NCI-H1694 treated with DMSO at 0.1 percent for 48 hours (cell line): Measurements from ENCODE around the gene HDAC4.

Experiments
- DNase-seq: peaks from one replicate; lab custom pipeline; 2025; lab: John Stamatoyannopoulos, UW

Gene HDAC4

DNA sequence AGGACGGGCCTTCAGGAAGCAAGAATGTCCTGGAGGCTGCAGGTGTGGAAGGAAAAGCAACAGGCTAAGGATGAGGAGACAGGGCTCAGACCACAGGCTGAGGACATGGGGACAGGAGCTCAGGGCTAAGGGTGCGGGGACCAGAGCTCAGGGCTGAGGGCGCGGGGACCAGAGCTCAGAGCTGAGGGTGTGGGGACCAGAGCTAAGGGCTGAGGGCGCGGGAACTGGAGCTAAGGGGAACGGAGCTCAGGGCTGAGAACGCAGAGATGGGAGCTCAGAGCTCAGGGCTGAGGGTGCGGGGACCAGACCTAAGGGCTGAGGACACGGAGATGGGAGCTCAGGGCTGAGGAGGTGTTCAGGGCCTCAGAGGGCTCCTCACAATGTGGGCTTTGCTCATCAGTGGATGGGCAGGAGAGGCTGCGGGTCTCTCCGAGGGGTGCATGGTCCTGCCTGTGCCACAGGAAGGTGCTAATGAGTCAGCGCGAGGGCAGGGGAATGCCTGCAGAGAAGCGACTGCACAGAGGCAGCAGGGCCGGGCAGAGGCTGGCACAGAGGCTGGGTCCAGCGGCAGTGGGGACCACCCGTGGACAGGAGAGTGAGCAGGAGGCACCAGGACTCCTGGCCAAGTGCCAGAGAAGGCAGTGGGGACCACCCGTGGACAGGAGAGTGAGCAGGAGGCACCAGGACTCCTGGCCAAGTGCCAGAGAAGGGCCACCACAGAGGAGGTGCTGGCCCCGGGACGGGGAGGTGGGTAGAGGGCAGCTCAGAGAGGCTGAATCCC is 281.3 kb downstream of the HDAC4 start:
- no peak for DNase-seq

DNA sequence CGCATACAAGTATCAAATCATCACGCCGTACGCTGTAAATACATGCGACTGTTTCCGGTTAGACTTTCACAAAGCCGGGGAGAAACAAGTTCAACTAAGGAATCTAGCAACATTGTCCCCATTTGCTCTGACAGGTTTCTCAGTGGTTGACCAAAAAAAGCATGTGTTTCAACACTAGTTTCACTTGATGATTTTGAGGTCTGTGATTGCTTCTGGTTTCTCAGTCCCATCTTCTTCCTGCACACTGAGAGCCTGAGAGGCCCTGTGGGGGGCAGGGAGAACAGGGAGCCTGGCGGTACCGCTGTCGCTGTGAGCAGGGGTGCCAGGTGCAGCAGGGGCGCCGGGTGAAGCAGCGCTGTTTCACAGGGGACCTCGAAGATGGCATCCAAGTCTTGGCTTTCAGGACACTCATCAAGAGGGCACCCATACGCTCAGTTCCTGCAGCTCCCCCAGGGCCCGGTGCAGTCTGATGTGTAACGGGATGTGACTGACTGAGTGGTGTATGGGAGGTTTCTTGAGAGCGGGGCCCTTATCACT is 282.1 kb downstream of the HDAC4 start:
- no peak for DNase-seq

DNA sequence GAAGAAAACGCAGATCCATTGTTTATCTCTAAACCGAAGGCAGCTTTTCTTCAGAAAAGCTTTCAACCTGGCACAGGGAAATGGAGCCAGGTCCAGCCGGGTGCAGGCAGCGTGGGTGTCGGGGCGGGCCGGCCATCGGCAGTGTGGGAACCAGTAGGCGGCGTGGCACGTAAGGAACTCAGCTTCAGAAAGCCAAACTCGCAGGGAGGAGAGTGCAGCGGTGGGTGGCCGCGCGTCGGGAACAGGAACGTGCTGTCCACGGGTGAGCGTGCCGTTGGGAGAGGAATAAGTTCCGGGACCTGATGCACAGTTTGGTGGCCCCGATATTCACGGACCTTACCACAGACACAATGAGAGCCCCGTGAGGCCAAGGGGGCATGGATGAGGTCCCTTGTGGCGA is 282.6 kb downstream of the HDAC4 start:
- DNase-seq: no peak

DNA sequence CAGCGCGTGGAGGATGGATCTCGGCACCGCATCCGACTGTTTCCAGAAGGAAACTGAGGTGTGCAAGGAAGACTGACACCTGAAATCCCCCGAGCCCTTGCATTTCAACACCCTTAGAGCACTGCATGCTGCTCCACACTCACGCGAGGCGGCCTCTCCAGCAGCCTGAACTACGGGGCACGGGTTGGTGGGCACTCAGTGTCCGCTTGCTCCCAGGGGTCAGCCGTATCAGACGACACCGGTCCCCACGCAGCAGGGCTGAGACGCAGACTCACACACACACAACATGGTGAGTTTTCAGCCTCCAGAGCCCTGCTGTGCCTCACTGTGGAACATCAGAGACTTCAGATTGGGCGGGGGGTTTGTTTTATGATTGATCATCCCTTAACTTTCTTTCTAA is 283.0 kb downstream of the HDAC4 start:
- DNase-seq: no peak

DNA sequence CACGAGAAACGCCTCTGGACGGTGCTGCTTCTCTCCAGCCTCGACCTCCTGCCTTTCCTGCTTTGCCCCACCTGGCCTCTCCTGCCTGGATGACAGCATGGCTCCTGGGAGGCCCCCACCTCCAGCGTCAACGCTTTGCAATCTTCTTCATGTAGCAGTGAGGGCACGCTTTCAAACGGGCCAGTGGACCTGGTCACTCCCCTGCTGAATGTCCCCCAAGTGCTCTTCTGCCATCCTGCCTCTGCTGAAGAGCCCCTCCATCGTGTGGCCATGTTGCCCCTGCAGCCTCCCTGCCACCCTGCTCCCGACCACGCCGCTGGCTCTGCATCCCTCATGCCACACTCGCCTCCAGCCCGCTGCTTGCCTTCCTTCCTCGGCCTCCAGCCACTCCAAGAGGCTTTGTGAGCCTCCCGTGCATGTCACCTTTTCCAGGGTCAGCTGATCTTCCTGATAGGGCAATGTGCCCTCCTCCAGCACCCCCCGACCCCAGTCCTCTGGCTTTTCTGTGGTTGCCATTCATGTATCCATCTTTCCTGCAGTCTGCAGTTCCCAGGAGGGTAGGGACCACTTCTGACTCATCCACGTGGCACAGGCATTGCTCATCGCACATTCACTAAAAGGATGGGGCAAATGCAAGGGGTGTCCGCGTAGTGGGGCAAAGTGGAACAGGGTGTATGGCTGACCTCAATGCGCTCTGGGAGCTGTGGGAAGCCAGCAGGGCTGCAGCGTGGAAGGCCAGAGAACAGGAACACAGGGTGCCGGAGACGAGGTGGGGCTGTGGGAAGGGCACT is 284.2 kb downstream of the HDAC4 start:
- no peak for DNase-seq

DNA sequence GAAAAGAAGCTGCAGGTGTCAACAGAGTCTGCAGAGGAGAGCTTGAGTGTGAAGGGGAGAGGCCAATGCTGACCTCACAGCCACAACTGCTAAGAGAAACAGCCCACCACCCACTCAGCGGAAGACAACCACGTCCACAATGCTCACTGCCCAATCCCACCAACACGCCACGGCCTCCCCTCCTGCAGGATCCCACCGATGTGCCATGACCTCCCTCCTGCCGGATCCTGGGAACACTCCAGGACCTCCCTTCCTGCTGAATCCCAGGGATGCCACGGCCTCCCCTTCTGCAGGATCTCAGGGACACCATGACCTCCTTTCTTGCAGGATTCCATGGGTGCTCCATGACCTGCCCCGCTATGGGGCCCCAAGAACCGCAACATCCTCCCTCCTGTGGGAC is 285.2 kb downstream of the HDAC4 start:
- DNase-seq: no peak

DNA sequence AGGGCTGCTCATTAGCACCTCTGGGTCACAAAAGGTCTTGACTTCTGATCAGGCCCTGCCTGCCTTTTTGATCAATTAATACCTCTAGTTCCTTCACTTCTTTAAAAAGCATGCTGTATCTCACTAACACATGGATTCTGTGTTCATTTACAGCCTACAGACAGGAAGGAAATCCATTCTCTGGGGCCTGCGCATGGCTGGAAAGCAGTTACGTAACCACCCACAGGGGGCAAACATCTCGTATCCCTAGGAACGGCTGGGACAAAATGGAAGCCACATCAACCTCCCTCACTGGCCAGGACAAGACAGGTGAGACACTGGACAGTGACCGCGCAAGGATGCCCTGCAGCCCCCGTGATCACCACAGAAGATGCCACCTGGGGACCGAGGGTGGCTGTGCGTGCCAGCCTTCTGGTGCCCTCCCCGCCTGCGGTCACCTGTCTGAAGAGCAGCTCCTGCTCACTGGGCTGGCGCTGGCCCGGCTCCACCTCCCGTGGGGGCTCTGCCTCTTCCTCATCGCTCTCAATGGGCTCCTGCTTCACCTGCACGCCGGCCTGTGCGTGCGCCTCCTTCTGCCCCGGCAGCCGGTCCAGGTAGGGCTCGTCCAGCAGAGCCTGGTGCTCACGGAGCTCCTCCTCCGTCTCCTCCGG is 286.1 kb downstream of the HDAC4 start:
- DNase-seq: no peak

DNA sequence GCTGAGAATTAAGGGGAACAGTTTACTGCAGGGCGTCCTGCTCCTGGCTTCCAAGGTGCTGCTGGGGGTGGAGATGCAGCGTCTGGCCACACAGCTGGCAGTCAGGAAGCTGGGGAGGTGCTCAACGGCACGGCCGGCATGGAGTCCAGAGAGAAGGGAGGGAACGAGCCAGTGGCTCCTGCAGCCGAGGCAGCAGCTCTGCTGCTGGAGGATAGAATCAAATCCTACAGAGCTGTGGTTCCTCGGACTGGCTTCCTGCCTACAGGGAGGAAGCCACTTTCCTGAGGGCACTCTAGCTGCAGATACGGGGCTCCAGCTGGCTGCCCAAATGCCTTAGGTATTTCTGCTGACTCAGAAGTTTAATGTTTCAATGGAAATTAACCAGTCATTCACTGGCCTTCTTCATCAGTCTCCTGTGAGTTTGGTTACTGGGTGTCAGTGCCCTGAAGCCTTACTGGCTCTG is 286.7 kb downstream of the HDAC4 start:
- no peak for DNase-seq

DNA sequence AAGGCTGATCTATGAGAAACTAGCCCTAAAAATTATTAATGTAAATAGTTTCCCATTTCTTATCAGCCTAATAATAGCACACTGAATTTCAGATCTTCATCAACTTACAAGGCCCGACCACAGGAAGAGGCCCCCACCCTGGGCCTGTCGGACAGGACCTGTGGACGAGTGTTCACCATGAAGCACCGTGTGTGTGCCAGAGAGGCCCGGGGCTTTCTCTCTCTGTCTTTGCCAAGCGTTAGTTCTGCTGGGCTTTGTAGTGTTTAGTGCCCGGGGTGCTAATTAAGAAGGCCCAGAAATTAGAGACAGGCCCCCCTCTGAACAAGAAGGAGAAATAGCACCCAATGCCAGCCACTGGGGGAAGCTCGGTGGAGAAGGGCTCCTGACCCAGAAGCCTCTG is 287.2 kb downstream of the HDAC4 start:
- no peak for DNase-seq

DNA sequence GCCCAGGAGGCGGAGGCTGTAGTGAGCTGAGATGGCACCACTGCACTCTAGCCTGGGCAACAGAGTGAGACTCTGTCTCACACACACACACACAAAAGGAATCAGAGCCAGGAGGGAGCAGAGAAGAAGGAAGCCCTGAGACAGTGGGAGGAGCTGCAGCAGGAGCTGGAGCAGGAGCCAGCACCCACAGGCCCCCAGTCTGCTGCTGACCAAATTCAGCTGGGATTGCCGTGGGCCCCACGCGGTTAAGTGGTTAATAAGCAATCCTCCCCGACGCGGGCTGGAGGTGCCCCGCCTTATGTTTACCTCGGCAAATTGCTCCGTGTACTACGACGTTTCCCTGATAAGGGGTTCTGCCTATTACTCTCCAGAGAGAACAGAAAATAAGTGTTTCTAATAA is 287.6 kb downstream of the HDAC4 start:
- DNase-seq: no peak

DNA sequence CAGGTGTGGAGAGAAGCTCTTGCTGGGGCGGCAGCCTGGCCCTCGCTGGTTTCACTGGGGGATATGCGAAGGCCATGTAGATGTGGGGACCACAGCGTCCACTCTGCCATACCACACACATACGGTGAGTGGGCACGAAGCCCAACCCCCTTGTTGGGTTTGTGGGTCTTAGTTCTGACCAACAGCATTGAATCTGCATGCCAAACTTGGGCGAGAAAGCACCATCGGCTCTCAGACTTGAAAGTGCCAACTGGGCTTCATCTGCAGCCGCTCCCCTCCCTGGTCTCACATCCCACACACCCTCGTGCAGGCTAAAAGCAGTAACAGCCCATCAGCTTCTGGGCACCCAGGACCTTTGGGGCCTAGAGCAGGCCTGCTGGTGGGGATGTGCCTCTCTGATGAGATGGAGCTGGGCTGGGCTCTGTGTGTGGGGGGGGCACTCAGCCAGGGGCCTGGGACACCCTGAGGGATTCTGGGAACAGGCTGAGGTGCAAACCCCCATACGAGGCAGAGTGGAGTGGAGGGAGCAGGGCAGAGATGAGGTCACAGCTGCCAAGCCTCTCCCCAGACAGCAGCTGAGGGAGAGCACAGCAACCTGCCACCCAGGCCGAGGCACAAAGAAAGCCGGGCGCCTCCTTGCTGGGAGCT is 288.6 kb downstream of the HDAC4 start:
- DNase-seq: no peak

DNA sequence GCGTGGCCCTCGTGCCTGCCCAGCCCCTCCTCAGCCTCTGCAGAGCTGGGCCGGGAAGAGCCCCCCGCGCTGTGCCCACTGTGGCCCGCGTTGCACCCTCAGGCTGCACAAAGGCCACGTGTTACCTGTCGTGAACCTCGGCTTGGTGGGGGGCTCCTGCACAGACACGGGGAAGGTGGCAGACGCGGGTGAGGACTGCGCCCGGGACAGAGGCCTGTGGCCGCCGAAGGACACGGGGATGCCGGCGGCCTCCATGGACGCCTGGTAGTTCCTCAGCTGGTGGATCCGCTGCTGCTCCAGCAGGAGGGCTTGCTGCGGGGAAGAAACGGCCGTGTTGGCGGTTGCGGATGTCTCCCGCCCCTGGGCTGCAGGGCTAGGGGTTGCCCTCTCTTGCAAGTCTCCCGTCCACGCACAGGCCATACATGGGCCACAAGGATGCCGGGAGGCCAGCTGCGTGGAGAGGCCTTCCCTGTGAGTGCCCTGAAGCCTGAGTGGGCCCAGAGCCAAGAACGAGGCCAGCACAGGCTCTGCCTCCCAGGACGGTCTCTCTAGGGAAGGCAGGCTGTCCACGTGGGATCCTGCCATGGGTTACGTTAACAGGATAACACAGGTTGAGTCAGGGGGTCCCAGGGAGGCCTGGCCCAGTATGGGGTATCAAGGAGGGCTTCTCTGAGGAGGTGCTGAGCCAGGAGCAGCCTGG is 289.3 kb downstream of the HDAC4 start:
- no peak for DNase-seq

DNA sequence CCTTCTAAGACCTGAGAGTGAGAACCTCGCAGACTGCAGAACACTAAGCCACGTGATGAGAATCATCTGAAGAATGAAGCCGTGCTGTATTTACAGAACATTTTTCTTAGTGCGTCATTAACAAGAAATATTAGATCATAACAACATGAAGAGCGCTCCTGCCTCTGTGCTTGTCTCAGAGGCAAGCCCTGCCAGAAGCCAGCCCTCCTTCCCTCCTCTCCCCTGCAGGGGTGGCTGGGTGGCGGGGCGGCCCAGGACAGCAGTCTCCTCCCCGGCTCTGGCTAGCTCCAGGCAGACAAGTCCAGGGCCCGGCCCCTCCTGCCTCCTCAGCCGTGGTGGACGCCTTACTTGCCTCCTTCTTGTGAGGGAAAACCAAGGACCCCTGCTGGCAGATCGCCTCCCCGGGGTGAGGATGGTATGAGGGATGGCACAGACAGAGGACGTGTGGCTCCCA is 290.2 kb downstream of the HDAC4 start:
- DNase-seq: no peak

DNA sequence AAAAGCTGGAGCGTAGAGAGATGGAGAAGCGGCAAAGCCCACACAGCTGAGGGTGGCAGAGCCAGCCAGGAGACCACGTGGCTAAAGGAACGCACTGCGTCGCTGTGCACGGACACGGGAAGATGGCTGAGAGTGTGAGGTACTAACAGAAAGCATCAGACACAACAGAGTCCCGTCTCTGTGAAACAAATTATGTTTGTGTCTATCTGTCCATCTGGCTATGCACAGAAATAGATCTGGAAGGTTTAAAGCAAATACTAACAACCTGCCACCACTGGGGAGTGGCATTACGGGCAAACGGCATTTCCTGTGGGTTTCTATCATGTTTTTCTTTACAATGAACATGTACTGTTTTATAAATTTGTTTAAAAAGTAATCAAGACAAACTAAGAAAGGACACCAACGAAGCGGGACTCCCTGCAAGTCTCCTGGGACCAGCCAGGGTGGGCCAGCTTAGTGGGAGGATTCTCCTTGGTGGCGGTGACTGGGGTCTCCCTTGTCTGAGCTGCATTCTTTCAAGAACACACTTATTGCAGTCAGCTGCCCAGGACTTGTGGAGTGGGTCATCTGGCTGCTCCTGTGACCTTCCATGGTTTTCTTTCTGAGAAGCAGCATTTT is 290.8 kb downstream of the HDAC4 start:
- peak; percentile 22 for DNase-seq

DNA sequence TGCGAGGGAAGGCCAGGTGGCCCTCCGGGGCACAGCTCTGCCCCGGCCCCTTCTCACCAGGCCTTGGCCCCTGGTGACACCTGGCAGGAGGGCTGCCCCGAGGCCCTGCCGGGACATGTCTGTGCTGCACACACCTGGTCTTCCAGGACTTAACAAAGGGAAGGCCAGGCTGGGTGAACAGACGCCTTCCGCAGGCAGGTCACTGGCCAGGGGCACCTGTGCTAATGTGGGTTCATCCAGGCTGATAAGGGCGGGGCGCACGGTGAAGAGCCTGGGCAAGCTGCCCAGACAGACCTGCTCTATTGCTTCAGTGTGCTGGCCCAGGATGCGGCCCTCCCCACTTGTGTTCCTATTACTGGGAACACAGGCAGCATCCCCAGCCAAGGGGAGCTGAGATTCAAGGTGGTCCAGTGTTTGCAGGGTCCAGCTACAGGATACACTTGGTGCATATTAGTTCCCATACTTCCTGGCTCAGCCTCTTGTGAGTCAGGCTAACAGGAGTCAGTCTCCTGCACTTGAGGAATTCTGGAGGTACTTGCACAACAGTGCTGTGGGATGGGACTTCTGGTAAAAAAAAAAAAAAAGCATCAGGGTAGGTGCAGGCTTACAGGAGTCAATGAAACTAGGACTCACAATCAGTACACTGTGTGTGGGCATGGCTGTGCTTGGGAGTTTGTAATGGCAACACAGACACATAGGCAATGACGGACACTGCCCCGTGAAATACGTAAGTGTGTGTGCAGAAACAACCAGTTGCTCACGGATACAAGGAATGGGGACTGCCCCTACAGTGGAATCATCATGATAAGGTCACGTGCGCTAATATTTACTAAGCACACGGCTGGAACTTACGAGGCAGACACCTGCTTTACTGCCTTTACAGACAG is 291.5 kb downstream of the HDAC4 start:
- no peak for DNase-seq

DNA sequence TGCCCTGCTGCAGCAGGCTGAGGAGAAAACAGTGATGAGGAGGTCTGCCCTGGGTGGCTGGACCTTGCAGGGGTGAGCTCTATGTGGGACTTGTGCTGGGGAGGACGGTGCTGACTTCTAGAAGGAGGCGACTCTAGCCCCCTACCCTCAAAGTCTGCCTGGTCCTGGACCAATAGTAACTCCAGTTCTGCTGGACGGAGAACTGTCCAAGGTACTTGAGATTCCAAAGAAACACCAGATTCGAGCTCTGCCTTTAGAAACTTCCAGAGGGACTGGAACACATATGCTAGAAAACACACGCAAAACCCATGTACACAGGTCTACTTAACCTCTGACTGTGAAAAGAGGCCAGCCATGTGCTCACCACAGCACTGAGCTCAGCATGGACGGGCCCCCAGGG is 292.4 kb downstream of the HDAC4 start:
- no peak for DNase-seq

DNA sequence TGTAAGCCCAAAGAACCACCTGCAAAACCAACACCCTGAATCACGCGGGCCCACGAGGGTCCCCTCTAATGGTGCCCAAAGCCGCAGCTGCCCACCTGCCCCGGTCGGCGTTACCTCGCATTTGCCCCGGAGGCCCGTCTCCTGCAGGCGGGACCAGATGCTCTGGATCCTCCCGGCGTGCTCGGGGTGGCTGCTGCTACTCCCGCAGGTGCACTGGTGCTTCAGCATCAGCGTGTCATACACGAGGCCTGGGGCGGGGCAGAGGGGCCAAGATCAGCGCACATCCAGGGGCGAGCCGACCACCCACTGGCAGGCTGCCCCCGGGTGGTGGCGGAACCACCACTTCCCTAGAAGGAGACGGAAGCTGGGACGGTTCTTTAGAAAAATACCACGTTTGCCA is 292.9 kb downstream of the HDAC4 start:
- DNase-seq: no peak

DNA sequence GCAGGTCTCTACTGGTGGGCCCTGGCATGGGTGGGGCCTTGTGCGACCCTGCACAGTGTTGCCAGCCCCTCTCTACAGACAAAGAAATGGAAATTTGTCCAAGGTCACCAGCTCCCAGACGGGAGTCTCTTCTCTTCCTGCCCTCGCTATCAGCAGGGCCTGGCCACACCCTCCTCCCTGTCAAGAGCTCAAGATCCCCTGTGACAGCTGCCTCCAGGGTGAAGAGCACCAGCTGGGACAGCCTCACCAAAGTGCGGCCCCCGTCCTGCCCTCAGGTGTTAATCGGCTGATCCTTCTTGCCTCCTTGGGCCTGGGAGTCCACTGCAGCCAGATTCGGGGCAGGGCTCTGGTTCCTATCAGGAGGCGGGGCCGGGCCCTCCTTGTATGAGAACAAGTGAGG is 293.9 kb downstream of the HDAC4 start:
- DNase-seq: no peak

DNA sequence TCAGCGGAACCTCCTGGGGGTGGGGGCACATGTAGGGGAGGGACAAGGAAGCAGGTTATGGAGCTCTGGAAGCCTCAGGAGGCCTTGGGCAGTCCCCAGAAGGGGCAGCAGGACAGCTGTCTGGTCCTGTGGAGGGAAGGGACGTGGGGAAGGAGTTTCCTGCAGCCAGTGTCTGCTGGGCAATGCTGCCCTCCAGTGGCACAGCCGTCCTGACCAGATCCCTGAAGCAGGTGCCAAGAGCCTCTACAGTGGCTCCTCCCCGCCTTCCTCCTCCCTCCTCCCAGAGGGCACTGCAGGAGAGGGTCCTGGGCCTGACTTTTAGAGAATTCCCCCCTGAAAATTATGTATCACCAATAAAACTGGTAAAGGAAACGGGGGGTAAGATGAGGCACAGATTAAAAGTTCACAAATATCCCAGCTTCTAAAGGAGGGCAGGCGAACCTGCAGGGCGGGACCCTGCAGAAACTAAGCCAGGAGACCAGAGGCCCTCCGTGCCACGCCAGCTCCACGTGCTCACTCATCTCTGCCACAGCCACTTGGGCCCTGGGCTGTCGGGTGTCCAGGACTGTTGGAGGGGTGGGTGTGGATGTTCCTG is 294.4 kb downstream of the HDAC4 start:
- DNase-seq: peak; percentile 35

DNA sequence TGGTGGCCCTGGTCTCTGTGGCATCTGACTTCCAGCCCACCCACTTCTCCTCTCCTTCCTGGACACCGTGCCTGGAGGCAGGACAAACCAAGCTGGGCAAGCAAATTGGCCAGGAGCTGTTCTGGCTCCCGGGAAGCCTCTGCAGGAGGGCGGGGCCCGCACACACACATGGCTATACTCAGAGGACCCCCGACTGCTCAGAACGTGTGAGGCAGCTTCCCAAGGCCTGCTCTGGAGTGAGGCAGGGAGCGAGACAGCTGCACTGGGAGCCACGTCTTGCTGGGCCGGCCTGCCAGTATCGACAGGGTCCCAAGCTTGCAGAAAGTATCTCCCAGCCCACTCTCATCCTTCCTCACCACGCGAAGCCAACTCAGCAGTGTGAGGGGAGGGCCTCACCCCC is 295.6 kb downstream of the HDAC4 start:
- no peak for DNase-seq
